Mucosa of descending colon (tissue), 3 donors: ENCODE measurements around the gene PJVK. TPM values are rescaled to one million over a fixed set of nuclear protein-coding genes. Genes with fewer than 3 reads are reported as not detected.

Experiments used
- ATAC-seq: fragments of 200-7000 bp; cut with Tn5 transposase; one replicate; pipeline ENCODE4 v1.9.1; 2020; ENCODE audit warnings: mild to moderate bottlenecking, moderate library complexity
- DNase-seq, 3 donors: peaks; one replicate each; pipeline ENCODE4 v3.0.0-alpha.2; 2020
- H3K36me3 ChIP-seq: fragments of 200-600 bp; one replicate; pipeline ENCODE4 v1.8.0; 2021; ENCODE audit warnings: low read depth, mild to moderate bottlenecking
- H3K4me1 ChIP-seq: fragments of 200-600 bp; one replicate; pipeline ENCODE4 v1.8.0; 2021; ENCODE audit warnings: low read depth, mild to moderate bottlenecking
- H3K4me3 ChIP-seq: fragments of 200-600 bp; one replicate; pipeline ENCODE4 v1.8.0; 2021; ENCODE audit warnings: mild to moderate bottlenecking
- H3K9me3 ChIP-seq: fragments of 200-600 bp; one replicate; pipeline ENCODE4 v1.8.0; 2021; ENCODE audit warnings: mild to moderate bottlenecking
- intact Hi-C, 2 donors: fragments of 100-400 bp; cut with DNase I in 1 of 2; cut with micrococcal nuclease in 1 of 2; formaldehyde crosslinking; loops; one replicate each; pipeline versions ENCODE4 v1.11.0 to v1.11.1; 2022; cut with DNase I, micrococcal nuclease
- long read RNA-seq, 2 donors: library from polyadenylated mRNA; unstranded; transcript quantifications; one replicate each; pipeline ENCODE4 v2.0.0, GENCODE V29; 2019 to 2021
- total RNA-seq, 3 donors: library from RNA; stranded (reverse); fragmentation: NEBNext Ultra II Directional in 2 of 3; extraction: Animal tissue kit (Norgen Biotek cat#: 25700) in 2 of 3; gene quantifications; one replicate each; pipeline versions ENCODE4 v1.2.1 to v1.2.4, GENCODE V29; 2021 to 2023
- TF ChIP-seq, protein P1 (sequence below): fragments of 200-600 bp; IDR thresholded peaks from one replicate; pipeline ENCODE4 v1.8.0; 2022; ENCODE audit warnings: antibody characterized with exemption, mild to moderate bottlenecking
- donor health status: DM: no; HTN: no; CAD: no; lungs with moderate emphysema.
- donor health status: DM: no; HTN: no; CAD: no.
- donor health status: DM: no; HTN: yes; CAD: no.

Gene PJVK
- total RNA-seq, result 1 to 10 TPM; 1.4 to 3.3 (median 1.5) TPM
- long read RNA-seq, donor 1, partial matches to known transcripts, result 0 of 3 reads
- long read RNA-seq, donor 1, other reads (novel, unspliced or antisense), result 3 of 3 reads
- long read RNA-seq, donor 2, partial matches to known transcripts, result 0 of 2 reads
- long read RNA-seq, donor 2, other reads (novel, unspliced or antisense), result 2 of 2 reads

- ATAC-seq (peak; percentile 96), DNase-seq (peak; percentile 98 to 99 (median 98))
- intact Hi-C loops, result no loop called here
- TF ChIP-seq, protein P1, sequence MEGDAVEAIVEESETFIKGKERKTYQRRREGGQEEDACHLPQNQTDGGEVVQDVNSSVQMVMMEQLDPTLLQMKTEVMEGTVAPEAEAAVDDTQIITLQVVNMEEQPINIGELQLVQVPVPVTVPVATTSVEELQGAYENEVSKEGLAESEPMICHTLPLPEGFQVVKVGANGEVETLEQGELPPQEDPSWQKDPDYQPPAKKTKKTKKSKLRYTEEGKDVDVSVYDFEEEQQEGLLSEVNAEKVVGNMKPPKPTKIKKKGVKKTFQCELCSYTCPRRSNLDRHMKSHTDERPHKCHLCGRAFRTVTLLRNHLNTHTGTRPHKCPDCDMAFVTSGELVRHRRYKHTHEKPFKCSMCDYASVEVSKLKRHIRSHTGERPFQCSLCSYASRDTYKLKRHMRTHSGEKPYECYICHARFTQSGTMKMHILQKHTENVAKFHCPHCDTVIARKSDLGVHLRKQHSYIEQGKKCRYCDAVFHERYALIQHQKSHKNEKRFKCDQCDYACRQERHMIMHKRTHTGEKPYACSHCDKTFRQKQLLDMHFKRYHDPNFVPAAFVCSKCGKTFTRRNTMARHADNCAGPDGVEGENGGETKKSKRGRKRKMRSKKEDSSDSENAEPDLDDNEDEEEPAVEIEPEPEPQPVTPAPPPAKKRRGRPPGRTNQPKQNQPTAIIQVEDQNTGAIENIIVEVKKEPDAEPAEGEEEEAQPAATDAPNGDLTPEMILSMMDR, result peak; percentile 14
- no peaks in the 10 kb centered on the region for H3K36me3 ChIP-seq
- peaks cover 13% of the 10 kb centered on the region for H3K4me1 ChIP-seq
- no peaks in the 10 kb centered on the region for H3K9me3 ChIP-seq
- peak within 1 kb of the TSS; percentile 90 for H3K4me3 ChIP-seq
These were observed at the start of gene PJVK, which contains the start of gene PRKRA for GRCh38 chr2:178450774-178451525. PJVK (plus strand) TSS chr2:178451378; CDS start chr2:178453410, 2,032 bp downstream. PRKRA (minus strand) TSS chr2:178451175; CDS start chr2:178451030, 145 bp downstream.

- intact Hi-C loops, result no loop called here
- no peak for DNase-seq
These were observed 49.2 kb upstream of the PJVK start for GRCh38 chr2:178401994-178402437.

DNA sequence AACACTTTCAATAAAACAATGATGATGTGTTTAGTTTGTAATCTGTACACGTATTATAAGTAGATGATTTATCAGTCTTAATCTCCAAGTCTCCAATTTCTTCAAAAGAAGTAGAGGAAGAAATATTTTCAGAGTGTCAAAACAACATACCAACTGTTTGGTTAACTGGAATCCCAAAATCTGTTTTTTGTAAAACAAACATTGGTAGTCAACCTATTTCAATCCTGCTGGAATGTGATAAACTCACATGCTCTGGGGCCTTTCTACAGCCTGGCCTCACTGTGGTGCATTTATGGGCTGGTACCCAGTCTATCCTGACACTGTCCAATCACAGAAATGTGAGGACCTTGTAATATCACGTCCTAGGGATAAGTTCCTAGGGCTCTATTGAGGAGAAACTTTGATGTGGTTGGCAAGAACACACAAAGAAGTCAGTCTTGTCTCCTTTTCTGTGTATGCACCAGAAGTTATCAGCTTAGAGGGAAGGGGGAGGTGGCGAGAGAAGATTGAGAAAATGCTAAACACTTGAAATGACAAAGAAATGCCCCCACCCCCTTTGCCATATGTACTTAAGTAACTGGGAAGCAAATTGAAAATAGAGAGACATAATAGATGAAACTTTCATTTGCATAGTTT, 47.4 kb upstream of the PJVK start:
- Histone ChIP-seq H3K4me3 (no peak overlapping the region), H3K9me3 (no peaks in the 10 kb centered on the region), H3K4me1 (no peaks in the 10 kb centered on the region), H3K36me3 (no peaks in the 10 kb centered on the region)
- DNase-seq, result no peak
- no peak for ATAC-seq
- intact Hi-C loops, result no loop called here
- TF ChIP-seq, protein P1, result no peak

More at GRCh38 chr2:178401994-178402437, 49.2 kb upstream of the PJVK start:
- ATAC-seq, result no peak
- TF ChIP-seq, protein P1, result no peak
- H3K4me3 ChIP-seq, result no peak overlapping the region
- H3K4me1 ChIP-seq, result no peaks in the 10 kb centered on the region
- H3K9me3 ChIP-seq, result no peaks in the 10 kb centered on the region
- no peaks in the 10 kb centered on the region for H3K36me3 ChIP-seq

DNA sequence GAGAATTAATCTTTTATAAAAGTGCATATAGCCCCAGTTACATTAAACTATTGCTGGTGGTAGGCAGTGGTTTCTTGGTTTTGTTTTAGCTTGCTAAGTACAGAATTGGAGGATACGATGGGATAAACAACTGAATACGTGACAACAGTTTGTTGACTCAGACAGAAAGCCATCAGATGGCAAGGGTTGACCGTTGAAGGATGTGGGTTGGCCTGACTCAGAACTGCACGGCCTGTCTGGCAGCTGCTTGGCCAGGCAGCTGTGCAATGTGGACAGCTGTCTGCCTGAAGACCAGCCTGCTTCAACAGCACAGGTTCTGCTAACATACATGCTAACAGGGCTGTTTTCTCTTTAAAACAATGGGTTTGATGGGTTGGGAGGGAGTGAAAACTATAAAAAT, 46.8 kb upstream of the PJVK start:
- ATAC-seq, result peak; percentile 86
- Histone ChIP-seq H3K36me3 (no peaks in the 10 kb centered on the region), H3K4me1 (no peaks in the 10 kb centered on the region), H3K9me3 (no peaks in the 10 kb centered on the region), H3K4me3 (no peak overlapping the region)
- intact Hi-C loops, result no loop called here
- TF ChIP-seq, protein P1, result no peak
- DNase-seq, result peak; percentile 40 to 50 (median 42)

GRCh38 chr2:178409261-178409660, 41.9 kb upstream of the PJVK start:
- intact Hi-C loops, result no loop called here
- Histone ChIP-seq H3K4me3 (no peak overlapping the region), H3K4me1 (peaks cover 10% of the 10 kb centered on the region), H3K9me3 (no peaks in the 10 kb centered on the region), H3K36me3 (no peaks in the 10 kb centered on the region)
- TF ChIP-seq, protein P1, result no peak
- ATAC-seq (no peak), DNase-seq (no peak)
